Bone marrow (tissue), 2 donors: ENCODE measurements around the gene SLC6A3.

ENCODE experiments used
- DNase-seq, 2 donors: peaks; one replicate each; lab custom pipeline; 2025; lab: John Stamatoyannopoulos, UW

Gene SLC6A3

DNA sequence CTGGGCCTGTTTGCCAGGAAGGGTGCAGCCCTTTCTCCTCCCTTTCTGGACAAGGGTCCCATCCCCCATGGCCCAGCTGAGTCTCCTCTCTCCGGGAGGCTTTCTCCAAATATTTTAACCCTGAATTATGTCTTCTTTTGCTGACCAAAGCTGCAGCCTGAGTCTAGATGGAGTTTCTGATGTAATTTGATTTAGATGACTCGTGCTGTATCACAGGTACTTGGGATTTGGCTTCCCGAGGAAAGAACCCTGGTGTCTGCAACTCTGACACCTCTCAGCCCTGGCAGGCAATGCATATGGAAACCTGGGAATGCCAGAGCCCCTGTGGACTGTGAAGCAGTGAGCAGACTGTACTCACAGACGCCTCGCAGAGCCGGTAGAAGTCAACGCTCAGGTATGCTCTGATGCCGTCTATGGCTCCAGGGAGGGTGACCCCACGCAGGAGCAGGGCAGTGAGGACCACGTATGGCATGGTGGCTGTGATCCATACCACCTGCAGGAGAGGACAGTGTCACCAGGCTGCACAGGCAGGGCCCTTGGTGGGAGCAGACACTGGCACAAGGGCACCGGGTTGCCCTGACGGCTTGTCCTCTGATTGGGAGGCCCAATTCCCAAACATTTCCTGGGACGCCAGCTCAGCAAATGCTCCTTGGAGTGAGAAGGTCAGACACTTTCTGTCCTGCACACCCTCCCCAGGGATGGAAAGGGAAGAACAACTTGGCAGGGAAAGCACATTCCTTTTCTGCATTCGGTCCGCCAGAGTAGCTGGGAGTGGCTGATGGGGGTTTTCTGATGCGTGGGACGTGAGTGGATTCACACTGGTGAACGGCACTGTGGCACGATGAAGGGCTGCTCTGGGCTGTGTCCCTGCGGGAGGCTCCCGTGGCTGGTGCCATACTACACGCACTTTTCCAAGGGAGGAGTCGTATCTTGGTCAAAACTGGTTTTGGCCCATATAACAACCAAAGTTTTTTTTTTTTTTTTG is 24.7 kb downstream of the SLC6A3 start:
- DNase-seq: no peak

DNA sequence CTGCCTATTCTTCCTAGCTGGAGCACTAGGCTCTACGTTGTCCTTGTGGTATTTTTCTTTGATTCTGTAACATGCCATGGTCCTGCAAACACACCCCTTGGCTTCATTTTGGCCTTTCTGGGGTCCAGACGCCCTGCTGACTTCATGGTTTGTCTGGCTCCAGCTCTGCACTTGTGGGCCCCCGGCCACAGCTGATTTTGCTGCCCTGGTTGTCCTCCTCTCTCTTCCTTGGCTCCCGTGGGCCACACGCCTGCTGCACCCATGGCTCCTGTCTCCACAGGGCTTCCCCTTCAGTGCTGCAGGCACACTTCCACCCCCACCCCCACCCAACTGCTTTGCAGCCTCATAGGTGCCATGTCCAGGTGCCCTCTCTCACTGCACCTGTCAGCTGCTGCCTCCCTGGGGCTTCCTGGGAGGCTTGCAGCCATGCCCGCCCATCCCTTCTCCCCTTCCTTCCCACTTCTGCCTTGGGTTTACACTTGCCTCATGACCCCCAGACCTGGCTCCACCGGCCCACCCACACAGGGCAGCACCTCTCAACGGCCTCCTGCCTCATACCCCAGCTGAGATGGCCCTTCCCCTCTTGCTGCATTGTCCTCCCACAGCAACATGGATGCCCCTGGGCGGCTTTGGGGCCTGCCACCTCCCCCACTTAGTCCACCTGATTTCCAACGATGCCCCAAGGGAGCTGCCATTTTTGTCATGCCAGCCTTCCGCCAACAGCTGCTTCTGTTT is 25.6 kb downstream of the SLC6A3 start:
- DNase-seq: no peak

DNA sequence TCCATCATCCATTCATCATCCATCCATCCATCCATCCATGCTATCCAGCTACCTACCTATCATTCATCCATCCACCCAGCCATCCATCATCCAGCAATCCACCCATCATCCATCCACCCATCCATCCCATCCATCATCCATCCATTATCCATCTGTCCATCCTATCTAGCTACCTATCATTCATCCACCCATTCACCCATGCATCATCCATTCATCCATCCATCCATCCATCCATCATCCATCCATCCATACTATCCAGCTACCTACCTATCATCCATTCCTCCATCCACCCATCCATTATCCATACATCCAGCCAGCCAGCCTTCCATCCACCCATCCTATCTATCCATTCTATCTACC is 26.3 kb downstream of the SLC6A3 start:
- DNase-seq: no peak

DNA sequence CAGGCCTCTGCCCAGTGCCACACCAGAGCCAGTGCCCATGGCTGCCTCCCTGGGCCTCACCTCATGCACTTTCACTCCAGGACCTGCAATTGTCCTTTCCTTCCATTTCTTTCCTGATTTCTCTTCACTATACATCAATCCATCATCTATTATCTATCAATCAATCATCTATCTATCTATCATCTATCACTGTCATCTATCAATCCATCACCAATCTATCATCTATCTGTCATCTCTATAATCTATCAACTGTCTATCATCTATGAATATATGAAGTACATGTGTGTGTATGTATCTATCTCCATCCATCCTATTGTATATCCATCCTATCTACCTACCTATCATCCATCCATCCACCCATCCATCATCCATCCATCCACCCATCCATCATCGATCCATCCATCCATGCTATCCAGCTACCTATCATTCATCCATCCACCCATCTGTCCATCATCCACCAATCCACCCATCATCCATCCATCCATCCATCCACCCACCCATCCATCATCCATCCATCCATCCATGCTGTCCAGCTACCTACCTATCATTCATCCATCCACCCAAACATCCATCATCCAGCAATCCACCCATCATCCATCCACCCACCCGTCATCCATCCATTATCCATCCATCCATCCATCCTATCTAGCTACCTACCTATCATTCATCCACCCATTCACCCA is 26.9 kb downstream of the SLC6A3 start:
- DNase-seq: no peak

DNA sequence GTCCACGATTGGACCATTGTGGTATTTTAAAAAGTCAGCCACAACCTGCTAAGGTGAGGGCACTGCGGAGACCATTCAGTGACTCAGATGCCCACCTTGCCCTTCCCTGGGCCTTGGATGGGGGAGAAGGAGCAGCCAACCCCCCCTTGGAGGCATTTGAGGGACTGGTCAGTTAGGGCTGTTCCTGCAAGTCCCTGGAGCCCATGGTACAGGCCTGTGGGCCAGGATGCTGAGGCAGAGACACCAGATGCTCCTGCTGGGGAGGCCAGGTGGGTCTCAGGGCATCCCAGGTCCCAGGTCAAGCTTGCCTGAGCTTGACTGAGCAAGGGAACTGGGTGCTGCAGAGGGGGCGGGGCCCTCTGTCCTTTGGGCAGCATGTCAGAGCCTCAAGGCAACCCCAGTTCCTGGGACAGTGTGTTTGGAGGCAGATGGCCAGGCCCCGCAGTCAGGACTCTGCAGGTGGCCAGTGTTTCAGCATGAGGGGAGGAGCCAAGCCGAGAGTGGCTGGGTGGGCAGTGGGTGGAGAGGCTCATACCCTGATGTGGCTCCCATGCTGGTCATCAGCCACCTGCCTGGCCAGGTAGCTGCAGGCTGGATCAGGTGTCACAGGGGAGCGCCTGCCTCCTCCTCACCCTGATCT is 27.5 kb downstream of the SLC6A3 start:
- DNase-seq: no peak

DNA sequence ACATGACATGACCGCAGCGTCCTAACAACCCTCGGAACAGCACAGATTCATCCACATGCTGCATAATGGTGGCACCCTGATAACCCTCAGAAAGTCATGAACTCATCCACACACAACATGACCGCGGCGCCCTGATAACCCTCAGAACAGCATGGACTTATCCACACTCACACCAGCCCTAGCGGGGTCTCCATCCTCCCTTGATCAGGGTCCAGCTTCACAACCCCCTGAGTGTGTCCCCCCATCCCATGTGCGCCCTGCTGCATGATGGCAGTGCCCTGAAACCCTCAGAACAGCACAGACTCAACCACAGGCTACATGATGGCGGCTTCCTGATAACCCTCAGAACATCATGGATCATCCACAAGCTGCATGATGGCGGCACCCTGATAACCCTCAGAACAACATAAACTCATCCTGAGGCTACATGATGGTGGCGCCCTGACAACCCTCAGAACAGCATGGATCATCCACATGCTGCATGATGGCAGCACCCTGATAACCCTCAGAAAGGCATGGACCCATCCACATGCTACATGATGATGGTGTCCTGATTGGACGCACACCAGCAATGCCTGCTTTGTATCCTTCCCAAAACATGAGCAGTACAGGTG is 28.3 kb downstream of the SLC6A3 start:
- no peak for DNase-seq

DNA sequence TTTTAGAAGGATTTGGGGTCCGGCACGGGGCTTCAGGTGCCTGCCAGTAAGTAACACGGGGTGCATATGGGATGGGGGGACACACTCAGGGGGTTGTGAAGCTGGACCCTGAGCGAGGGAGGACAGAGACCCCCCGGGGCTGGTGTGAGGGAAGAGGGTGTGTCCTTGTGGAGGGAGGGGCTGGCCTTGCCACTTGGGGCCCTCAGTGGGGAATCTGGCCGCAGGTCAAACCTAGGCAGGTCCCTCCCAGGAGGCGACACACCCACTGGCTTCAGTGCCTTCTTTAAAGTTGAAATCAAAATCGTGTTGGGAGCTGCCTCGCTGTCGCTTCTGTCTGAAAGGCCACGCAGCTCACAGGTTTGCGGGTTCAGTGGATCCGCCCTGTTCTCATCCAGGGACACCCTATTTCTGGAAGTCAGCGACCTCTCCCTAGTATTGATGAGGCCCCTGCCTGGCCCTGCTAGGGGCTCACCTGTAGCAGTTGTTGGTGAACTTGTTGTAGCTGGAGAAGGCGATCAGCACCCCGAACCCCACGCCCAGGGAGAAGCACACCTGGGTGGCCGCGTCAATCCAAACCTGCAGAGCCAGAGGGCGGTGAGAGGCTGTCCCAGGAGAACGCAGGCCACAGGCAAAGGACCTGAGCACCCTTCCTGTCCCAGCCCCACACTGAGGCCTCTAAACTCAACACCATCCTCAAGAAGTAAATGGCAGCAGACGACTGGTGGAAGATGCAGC is 29.4 kb downstream of the SLC6A3 start:
- DNase-seq: no peak

DNA sequence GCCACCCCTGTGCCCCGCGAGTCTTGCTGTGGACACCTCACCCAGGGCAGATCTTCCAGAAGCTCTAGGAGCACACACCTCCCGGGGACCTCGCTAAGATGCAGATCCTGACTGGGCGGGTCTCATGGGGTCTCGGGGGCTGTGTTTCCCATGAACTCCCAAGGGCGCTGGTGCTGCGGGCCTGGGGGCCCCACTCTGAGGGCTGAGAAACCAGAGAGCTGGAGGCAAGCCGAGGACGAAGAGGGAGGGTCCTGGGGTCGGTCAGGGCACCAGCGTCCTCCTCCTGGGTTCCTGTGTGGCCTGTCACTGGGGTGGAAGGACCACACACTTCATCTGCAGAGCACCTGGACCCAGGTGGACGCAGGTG is 30.2 kb downstream of the SLC6A3 start:
- DNase-seq: no peak

DNA sequence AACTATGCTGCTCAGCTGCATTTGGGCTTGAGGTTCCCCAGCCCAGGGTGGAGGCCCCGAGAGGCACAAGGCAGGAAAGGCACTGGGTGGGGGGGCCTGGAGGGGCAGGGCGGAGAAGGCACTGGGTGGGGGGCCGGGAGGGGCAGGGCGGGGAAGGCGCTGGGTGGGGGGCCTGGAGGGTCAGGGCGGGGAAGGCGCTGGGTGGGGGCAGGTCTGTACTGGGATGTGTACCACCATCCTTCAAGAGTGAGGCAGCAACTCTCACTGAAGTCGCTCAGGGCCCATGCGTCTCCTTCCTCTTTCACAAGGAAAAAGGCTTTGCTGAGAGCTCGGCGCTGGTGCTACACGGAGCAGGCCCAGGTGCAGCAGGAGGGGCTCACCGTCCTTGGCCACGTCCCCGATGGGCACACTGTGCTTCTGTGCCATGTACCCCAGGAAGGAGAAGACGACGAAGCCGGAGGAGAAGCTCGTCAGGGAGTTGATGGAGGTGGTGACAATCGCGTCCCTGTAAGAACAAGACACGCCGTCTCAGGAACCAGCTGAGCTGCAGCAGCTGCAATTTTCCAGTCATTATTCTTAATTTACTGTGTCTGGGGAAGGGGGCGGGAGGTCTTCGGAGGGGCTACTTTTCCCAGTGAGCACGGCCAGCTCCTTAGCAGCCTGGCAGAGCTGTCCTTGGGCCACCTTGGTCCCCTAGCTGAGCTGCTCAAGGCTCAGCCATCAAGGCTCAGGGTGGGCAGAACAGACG is 30.8 kb downstream of the SLC6A3 start:
- DNase-seq: no peak

DNA sequence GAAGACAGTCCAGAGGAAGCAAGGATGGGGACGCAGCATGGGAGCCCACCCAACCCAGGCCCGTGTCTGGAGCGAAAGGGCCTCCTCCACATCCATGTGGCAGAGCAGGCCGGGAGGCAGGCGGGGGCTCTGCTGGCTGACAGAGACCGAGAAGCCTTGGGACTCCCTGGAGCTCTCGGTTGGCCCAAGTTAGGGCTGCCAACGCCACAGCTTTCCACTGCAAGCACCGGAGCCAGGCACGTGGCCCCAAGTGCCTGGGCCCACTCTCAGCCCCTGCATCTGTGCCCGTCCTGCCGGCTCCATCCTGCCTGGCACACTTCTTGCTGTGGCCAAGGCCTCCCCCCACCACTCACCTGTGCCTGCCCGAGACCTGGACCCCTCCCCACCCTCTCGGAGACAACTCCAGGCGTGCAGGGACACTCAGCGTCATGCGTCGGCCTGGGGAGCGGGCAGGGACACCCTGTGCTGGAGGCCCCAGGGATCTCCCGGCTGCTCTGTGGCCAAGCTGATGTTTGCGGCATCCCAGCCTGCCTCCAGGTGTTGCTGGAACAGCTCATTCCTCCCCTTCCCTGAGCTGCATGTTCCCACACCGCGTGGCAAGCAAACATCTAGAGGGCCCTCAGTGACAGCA is 31.5 kb downstream of the SLC6A3 start:
- DNase-seq: no peak

DNA sequence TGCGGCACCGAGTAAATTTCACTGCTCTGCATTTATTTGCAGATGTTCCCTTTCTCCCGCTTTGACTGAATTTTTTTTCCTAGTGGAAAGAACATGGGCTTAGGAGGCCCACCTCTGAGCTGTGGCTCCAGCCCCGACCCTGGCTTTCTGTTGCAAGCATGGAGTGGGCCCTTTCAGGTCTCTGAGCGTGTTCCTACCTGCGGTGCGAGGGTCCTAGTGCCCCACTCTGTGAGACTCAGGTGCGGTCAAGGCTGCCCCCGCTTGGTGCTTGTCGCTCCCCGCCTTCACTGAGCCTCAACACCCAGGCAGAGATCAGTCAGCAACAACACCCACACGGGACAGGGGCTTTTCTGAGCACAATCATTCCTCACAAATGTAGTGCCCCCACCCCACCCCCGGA is 32.0 kb downstream of the SLC6A3 start:
- no peak for DNase-seq

DNA sequence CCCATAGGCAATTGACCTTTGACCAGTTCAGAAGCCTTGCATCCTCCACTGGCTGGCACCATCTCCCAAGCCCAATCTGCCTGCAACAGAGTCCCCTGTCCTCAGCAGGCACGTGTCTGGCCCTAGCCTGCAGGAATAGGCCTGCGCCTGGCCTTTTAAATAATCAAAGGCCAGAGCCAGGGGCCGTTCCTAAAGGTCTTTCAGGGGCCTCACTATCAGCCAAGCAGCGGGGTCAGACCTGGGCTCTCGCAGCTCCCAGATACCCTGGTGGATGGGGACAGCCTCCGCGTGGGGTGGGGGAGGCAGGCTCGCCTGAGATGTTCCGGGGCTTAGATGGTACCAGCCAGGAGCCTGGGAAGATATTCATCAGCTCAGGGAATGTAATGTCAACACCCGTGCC is 32.6 kb downstream of the SLC6A3 start:
- DNase-seq: no peak

DNA sequence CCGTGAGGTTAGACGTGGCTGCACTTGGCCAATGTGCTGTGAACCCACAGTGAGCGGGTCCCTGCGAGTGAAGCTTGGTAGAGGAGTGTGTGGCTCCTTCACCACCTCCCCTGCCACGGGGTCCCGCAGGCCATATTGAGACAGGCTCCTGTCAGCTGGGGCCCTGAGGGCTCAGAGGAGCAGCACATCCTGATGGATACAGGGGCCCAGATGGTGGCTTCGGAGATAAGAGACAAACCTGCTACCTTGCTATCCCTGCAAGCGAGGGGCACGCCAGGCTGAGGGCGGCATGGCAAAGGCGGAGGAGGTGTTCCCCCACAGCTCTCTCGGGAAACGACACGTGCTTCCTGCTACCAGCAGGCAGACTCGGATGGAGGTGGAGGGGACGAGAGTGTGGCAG is 33.1 kb downstream of the SLC6A3 start:
- no peak for DNase-seq

DNA sequence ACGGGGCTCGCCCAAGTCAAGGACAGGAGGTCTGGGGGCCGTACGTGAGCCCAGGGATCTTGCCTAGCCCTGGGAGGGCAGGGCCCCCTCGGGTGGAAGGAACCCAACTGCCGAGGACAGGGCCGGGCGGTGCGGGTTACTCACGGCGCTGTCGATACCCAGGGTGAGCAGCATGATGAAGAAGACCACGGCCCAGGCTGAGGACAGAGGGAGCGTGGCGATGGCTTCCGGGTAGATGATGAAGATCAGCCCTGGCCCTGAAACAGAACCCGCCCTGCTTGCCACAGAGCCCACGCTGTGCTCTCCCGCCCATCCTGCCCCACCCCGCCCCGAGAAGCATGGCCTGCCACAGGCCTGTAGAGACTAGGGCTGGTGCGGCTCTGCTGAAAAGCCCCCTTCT is 34.1 kb downstream of the SLC6A3 start:
- DNase-seq: no peak

DNA sequence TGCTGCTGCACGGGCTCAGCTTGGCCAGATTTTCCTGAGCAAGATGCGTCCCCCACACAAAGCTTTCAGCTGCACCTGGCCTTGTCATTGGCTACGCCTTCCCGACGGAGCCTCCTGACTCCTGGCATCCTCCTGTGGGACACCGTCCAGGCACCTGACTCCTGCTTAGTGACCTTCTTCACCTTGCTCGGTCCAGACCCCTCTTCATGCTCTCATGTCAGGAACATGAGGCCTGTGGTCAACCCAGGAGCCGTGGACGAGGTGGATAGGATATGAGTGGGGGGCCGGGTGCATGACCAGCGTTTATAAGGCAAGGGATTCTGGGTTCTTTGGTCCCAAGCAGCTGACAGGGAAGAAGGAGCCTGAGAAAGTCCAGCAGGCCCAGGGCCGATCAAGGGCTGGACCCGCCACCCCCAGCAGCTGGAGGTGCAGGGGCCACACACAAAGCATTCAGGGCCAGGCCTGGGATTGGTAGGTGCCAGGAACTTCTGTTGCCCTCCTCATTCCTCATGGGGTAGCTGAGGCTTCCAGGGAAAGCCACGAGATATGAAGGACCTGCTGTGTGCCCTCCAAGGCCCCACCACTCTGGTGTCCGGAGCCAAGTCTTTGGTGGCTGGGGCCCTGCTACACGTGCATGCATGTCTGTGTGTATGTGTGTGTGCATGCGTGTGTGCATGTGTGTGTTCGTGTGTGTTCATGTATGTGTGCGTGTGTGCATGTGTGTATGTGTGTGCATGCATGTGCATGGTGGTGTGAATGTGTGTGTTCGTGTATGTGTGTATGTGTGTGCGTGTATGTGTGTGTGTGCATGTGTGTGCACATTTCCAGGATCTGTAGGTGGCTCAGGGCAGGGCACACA is 34.9 kb downstream of the SLC6A3 start:
- no peak for DNase-seq

DNA sequence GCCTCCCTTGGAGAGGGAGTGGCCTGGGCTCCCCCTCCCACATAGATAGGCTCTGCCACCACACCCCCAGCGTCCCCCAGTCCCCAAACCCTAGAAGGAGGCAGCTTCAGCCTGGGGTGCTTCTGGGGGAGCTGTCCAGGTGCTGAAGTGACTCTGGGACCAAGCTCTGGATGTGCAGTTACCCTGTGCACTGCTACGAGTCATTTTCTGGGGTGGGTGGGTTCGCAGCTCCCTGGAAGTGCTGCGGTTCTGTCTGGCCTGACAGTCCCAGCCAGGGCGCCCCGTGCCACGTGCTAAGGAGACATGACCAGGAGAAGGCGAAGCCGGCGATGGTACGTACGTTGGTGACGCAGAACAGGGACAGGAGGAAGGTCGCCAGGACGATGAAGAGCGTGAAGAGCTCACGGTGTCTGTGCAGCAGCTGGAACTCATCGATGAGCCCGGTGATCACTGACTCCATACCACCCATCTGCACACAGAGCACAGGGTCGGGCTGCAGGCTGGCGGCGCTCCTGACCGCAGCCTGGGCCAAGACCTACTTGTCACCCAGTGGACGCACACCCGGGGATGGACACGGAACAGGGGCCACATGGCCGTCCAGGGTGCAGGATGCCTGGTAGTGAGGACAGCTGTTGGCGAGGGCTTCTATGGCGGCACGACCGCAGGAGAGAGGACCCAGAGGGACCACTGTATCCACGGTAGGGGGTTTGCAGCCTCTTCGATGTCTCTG is 35.7 kb downstream of the SLC6A3 start:
- no peak for DNase-seq

DNA sequence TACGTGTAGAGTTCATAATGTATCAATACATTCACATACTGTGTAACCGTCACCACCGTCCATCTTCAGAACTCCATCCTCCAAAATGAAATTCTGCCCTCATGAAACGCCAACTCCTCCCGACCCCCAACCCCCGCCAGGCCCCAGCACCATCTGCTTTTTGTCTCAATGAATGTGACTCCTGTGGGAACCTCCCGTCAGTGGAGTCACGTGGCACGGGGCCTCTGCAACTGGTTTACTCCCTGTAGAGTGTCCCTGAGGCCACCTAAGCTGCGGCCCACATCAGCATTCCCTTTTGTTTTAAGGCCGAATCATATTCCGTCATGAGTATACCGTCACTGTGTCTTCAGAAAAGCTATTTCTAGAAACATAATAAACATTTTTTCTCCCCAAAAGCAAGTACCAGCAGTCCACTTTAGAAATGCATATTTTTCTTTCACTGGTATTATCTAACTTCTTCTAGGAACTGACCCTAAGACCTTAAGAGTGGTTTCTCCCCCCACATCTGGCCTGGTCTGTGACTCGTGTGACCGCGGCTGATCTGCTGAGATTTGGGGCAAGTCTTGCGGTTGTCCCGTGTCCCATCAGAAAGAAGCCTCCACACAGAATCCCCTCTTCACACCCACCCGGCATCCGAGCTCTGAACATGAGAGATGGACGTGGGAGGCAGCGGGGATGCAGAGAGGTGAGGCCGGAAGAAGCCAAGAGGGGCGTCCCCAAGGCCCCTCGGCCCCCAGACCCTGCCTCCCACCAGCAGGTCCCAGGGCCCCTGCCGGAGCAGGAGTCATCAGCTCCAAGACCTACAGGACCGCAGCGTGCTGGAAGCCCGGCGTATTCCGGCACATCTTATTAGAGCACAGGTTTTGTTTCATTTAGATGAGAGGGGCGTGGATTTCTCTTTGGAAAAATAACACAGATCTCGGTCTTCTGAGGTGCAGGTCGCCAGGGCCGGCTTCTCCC is 38.3 kb downstream of the SLC6A3 start:
- DNase-seq: no peak
